HS-27A (cell line): ENCODE results near the gene CTDSPL.

Experiments
- DNase-seq: peaks from one replicate; pipeline ENCODE4 v3.0.0-alpha.2; 2012; ENCODE audit warnings: low read depth, missing footprints

CTDSPL gene

GRCh38 chr3:37853691-37854413 lies 7.8 kb upstream of the CTDSPL start:
- DNase-seq = no peak

- DNase-seq = no peak
Measured at GRCh38 chr3:37855363-37855970, 6.2 kb upstream of the CTDSPL start.

- no peak for DNase-seq
Measured at GRCh38 chr3:37856381-37856780, 5.3 kb upstream of the CTDSPL start.

GRCh38 chr3:37858742-37859141 lies 2.9 kb upstream of the CTDSPL start:
- no peak for DNase-seq

- no peak for DNase-seq
Measured at GRCh38 chr3:37859354-37859753, 2.3 kb upstream of the CTDSPL start.

- no peak for DNase-seq
Measured at GRCh38 chr3:37859908-37860199, 1.8 kb upstream of the CTDSPL start.

GRCh38 chr3:37862219-37862902 lies 681 bp downstream of the CTDSPL start:
- no peak for DNase-seq

- no peak for DNase-seq
Measured at GRCh38 chr3:37862903-37863815, 1.5 kb downstream of the CTDSPL start.

- no peak for DNase-seq
Measured at GRCh38 chr3:37863949-37864822, 2.5 kb downstream of the CTDSPL start.

- DNase-seq = no peak
Measured at GRCh38 chr3:37864904-37865303, 3.2 kb downstream of the CTDSPL start.

- no peak for DNase-seq
Measured at GRCh38 chr3:37867144-37867543, 5.5 kb downstream of the CTDSPL start.

GRCh38 chr3:37871858-37872257 lies 10.2 kb downstream of the CTDSPL start:
- DNase-seq = no peak

- no peak for DNase-seq
Measured at GRCh38 chr3:37872413-37873160, 10.9 kb downstream of the CTDSPL start.

GRCh38 chr3:37876279-37876678 lies 14.6 kb downstream of the CTDSPL start:
- no peak for DNase-seq

- no peak for DNase-seq
Measured at GRCh38 chr3:37882711-37883110, 21.0 kb downstream of the CTDSPL start.

- DNase-seq = no peak
Measured at GRCh38 chr3:37885814-37886213, 24.1 kb downstream of the CTDSPL start.

- no peak for DNase-seq
Measured at GRCh38 chr3:37886395-37886794, 24.7 kb downstream of the CTDSPL start.

- DNase-seq = no peak
Measured at GRCh38 chr3:37887062-37887461, 25.4 kb downstream of the CTDSPL start.

GRCh38 chr3:37887824-37888223 lies 26.1 kb downstream of the CTDSPL start:
- no peak for DNase-seq

- DNase-seq = no peak
Measured at GRCh38 chr3:37888421-37888820, 26.7 kb downstream of the CTDSPL start.

GRCh38 chr3:37890522-37890921 lies 28.8 kb downstream of the CTDSPL start:
- DNase-seq = no peak
